Measurements from ENCODE around the gene ADAM10.
"Not testable (repeated sequence)": the region's sequence is repeated elsewhere in the genome, so short reads cannot be mapped to it uniquely, and the experiment has no call there.

The ADAM10 gene

DNA sequence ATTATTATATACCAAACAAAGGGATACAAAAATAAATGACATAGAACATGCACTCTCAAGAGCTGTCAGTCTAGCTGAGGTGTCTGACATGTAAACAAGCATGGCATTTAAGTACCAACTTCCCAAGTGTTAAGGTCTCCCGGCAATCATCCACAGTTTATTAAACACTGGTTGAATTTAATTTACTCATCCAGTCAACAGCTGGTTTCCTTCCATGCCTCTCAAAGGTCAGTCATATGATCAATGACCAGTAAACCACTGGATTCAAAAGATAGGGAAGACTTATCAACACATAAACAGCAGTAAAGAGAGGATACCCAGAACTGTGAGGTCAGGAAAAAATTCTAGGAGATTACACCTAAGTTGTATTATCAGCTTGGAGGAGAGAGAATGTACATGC is 80.4 kb downstream of the ADAM10 start:
- peak; percentile 84 for FAIRE-seq

DNA sequence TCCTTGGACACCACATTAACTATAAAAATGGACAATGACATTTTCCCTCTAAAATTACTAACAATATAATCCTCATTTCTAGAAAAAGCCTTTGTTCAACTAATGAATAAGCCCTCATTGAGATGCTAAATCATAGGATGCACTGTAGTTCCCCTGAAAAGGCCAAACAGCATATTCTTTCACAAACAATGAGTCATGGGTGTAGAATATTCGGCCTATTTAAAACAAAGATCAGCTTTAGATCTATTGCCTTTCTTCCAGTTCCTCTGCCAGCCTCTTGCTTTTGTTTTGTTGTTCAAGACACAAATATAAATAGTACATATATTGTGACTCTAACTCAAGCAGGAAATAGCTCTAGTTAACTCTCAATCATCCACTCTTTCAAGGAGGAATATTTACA is 82.5 kb downstream of the ADAM10 start:
- FAIRE-seq: no peak

DNA sequence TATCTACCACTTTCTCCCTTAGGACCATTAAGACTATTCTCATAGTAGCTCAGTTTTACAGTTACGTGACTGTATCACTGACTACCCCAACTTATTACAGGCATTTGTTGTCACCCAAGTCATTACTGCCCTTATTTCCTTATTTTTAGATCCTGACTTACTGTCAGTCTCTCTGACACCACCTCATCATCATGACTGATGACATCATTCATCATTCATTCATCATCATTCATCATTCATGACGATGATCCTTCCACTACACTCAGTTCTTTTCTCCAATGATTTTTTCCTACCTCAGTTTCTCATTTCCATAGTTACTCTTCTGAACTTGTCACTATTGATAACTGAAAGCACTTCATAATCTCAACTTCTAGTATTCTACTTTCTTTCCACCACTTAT is 83.8 kb downstream of the ADAM10 start:
- no peak for FAIRE-seq

DNA sequence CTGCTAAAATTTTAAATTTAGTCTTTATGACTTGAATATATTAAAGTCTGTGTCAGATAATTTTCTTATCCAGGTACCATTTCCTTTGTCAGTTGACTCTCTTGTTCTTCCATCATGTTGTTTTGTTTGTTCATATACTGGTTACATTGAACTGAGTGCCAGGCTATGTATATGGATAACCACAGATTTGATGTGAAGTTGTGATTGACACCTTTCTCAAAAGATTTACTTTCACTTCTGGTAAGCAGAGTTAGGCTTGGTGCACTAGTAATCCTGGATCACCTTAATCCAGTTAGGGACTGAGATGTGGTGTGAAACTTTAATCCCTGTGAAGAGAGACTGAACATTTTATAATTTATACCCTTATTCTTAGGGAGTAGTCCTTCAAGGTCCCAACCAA is 99.4 kb downstream of the ADAM10 start:
- no peak for FAIRE-seq

- peak; percentile 38 for FAIRE-seq
Measured at GRCh38 chr15:58649175-58649574, 100.3 kb downstream of the ADAM10 start.

- no peak for FAIRE-seq
Measured at GRCh38 chr15:58643996-58644395, 105.5 kb downstream of the ADAM10 start.

- peak; percentile 36 for FAIRE-seq
Measured at GRCh38 chr15:58641660-58642059, 107.8 kb downstream of the ADAM10 start.

DNA sequence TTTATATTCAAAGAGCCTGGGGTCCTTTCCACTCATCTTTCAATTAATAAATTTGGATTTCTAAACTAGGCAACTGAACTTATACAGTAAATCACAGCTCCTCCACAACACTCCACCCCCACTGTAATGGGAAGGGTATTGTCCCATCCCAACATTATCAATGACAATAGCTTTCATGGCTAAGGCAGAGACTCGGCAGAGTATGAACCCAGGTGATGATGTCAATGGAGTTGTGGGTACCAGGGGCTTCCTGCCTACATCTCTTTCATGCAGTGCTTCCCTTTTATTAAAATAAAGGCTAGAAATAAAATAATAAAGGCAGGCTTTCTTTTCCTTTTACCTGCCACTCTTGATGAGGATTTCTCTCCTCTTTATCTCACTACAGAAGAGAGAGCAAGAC is 109.5 kb downstream of the ADAM10 start:
- FAIRE-seq: no peak

GRCh38 chr15:58639002-58639756 is 110.3 kb downstream of the ADAM10 start:
- no peak for FAIRE-seq

DNA sequence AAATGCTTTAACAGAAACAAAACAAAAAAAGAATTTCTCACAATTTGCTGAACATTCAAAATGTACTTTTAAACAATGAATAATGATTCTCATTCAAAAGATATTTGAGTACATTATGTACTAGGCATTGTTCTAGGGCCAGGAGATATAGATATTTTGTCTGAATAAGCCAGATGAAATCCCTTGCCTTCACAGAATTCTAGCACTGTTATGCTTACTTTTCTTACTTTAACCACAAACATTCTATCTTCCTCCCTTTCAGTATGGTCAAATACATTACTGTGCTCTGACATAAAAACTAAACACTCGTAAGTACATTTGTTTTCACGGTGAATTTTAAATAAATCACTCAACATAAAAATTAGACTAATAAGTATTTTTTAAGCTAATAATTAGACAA is 116.7 kb downstream of the ADAM10 start:
- peak; percentile 5 for FAIRE-seq

GRCh38 chr15:58631319-58631718 is 118.2 kb downstream of the ADAM10 start:
- FAIRE-seq: no peak

DNA sequence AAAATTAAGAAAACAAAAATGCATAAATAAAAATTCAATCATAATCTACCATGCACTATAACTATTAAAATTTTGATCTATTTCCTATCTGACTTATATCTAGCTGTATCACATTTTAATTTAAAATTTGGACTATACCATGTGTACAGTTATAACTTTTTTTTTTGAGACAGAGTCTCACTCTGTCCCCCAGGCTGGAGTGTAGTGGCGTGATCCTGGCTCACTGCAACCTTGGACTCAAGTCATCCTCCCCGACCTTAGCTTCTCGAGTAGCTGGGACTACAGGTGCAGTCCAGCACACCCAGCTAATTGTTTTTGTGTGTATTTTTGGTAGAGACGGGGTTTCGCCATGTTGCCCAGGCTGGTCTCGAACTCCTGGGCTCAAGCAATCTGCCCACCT is 119.9 kb downstream of the ADAM10 start:
- FAIRE-seq: no peak

DNA sequence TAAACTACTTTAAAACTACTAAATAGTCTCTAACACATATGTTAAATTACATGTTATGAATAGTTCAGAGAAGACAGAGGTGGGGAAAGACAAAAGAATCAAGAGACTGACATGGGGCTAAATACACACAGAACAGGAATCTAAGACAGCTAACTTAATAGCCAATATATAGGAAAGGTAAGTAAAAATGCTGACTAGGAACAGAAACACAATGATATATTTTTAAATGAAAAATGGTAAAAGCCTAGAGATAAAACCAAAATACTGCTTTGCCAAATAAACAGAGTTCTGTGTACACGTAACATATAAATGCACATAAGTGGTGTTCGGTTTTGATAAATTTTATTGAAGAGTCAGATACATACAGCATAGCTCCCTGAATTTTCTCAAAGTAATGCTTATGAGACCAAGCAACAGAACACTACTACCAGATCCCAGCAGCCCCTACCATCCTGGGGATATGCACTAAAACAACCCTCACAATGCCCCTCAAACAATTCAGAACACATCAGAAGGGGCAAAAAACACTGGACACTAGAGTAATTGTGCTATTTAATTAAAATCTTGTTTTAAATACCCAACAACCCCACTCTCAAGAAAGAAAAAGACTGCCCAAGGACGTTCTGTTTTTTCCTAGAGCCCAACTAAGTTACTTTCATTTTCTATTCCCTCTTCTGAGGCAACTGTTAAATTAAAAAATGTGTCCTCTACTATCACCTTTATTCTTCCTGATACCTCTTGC is 121.1 kb downstream of the ADAM10 start:
- peak; percentile 86 for FAIRE-seq

- no peak for FAIRE-seq
Measured at GRCh38 chr15:58627701-58628100, 121.8 kb downstream of the ADAM10 start.

DNA sequence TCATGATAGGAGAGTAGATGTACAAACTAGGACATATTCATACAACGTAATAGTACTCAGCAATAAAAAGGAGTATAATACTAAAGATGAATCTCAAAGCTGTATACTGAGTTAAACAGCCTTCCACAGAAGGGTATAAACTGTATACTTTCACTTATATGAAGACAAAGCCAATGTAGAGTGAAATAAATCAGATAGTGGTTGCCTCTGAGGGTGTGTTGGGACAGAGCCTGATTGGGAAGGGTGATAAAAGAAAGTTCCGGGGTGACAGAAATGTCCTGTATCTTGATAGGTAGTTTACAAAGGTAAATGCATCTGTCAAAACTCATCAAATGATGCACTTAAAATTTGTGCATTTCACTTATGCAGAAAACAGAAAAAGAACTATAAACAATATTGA is 122.5 kb downstream of the ADAM10 start:
- FAIRE-seq: no peak

- FAIRE-seq: no peak
Measured at GRCh38 chr15:58626378-58626777, 123.1 kb downstream of the ADAM10 start.

GRCh38 chr15:58622877-58623276 is 126.6 kb downstream of the ADAM10 start:
- no peak for FAIRE-seq

- not testable (repeated sequence) for FAIRE-seq
Measured at GRCh38 chr15:58620268-58620667, 129.2 kb downstream of the ADAM10 start.

GRCh38 chr15:58616171-58616570 is 133.3 kb downstream of the ADAM10 start:
- no peak for FAIRE-seq

- no peak for FAIRE-seq
Measured at GRCh38 chr15:58611731-58612676, 137.5 kb downstream of the ADAM10 start.

GRCh38 chr15:58608711-58609110 is 140.8 kb downstream of the ADAM10 start:
- peak; percentile 13 for FAIRE-seq

- no peak for FAIRE-seq
Measured at GRCh38 chr15:58608129-58608590, 141.3 kb downstream of the ADAM10 start.

DNA sequence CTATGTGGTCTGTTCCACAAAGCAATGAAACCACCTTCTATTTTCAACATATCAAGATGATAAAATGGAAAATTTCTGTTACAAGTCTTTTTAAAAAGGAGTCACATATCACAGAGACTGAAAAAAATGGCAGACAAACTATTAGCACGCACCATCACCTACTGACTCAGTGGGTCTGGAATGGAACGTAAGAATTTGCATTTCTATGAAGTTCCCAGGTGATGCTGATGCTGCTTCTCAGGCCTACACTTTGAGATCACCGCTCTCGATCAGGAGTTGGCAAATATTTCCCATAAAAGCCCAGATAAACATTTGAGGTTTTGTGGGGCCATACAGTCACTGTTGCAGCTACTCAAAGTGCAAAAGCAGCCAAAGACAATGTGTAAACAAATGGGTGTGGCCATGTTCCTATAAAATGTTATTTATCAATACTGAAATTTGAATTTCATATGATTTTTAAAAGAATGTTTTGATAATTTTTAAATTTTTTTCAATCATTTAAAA is 142.9 kb downstream of the ADAM10 start:
- FAIRE-seq: no peak
